ENCODE results near the gene UNC45A. TPM values are rescaled to one million over a fixed set of nuclear protein-coding genes. Genes with fewer than 3 reads are reported as not detected.

UNC45A gene
- total and polyA plus RNA-seq, 2 of the 13 experiments (the other 11 are each of a cell fraction or from before 2014, with no cell fraction given) = 33.8 to 39.7 TPM

- 1% methylated on average over 14 of the region's 52 CpGs for WGBS (ENCODE audit: low lambda C conversion rate)
- Histone ChIP-seq H3K4me1 (ENCODE audit: insufficient read depth, low read length) (peaks cover 62% of the 10 kb centered on the region), H3K36me3 (replicated peaks in 1 of 2; ENCODE audit: control insufficient read depth in 1 of 2, insufficient read depth in 2 of 2, low read length in 2 of 2) (no peaks in the 10 kb centered on the region), H4K20me1 (ENCODE audit: insufficient read depth, low read length) (no peaks in the 10 kb centered on the region), H3K27ac (ENCODE audit: extremely low read length, insufficient read depth, low read length) (peak within 1 kb of the TSS; percentile 96), H2AFZ (ENCODE audit: low read length) (peak within 1 kb of the TSS; percentile 56), H3K9me3 (ENCODE audit: low read length) (no peaks in the 10 kb centered on the region), H3K79me2 (ENCODE audit: insufficient read depth, low read length) (peaks cover 6% of the 10 kb centered on the region), H3K4me3 (replicated peaks in 1 of 3; ENCODE audit: insufficient read depth in 1 of 3, low read depth in 2 of 3, low read length in 3 of 3) (peak within 1 kb of the TSS; percentile 67 to 91 (median 87)), H3K4me2 (ENCODE audit: low read depth, low read length) (peak within 1 kb of the TSS; percentile 89), H3K27me3 (ENCODE audit: control insufficient read depth in 1 of 2, insufficient read depth in 2 of 2, low read length in 2 of 2) (no peaks in the 10 kb centered on the region; a peak in 2 of 5 replicates), H3K9ac (ENCODE audit: insufficient read depth, low read depth, low read length) (peak within 1 kb of the TSS; percentile 88)
- intact Hi-C loops (cut with micrococcal nuclease; ENCODE audit: unreplicated experiment) = loop anchor here (5.0 to 10.0 kb wide), 4 partner anchors 45 to 120 kb away; partner anchors contain the start of gene PRC1
- peak; percentile 48 for FAIRE-seq
- ChIA-PET POLR2A (interaction anchor here (0.6 to 4.5 kb wide), 19 partner anchors 10 to 740 kb away, joined by 3 to 45 read pairs (median 4); partner anchors contain the start of genes MAN2A2, PRC1, RCCD1 and VPS33B), CTCF (ENCODE audit: low intra/inter-chr PET ratio, low total read pairs) (interaction anchor here (0.8 to 1.4 kb wide), 3 partner anchors 28 to 101 kb away, joined by 3 to 4 read pairs (median 3); no protein-coding TSS in a partner anchor)
- no TSS peak for BruUV-seq (replicated peaks)
- in situ Hi-C loops (cut with HindIII; ENCODE audit: extremely low pct_ligation_motif_present, low pct_unique_long_range_greater_than_20kb) = loop anchor here (25.0 kb wide), 1 partner anchor 330 kb away; no protein-coding TSS in a partner anchor
- DNase-seq (ENCODE audit: low spot score) = peak; percentile 86
- ATAC-seq = peak; percentile 69
- TF ChIP-seq CREBL2 (CRISPR knock-in tag; IDR thresholded peaks at IDR 0.05; ENCODE audit: borderline replicate concordance) (no peak), NBN (conservative IDR thresholded peaks at IDR 0.05) (no peak), CAMTA2 (CRISPR knock-in tag; IDR thresholded peaks at IDR 0.05; ENCODE audit: borderline replicate concordance) (peak; percentile 95), DR1 (CRISPR knock-in tag; IDR thresholded peaks at IDR 0.05) (peak; percentile 57; the same call in 1 of the 2 replicates), KAT2B (IDR thresholded peaks at IDR 0.05; ENCODE audit: borderline replicate concordance, low read depth, low read length) (no peak), U2AF1 (optimal IDR thresholded peaks at IDR 0.05; ENCODE audit: low read depth, low read length) (no peak), PRDM10 (CRISPR knock-in tag; IDR thresholded peaks at IDR 0.05; ENCODE audit: low read depth) (0 out of 2 replicates have a peak, but pooled peaks have one; percentile 31), GLMP (CRISPR knock-in tag; IDR thresholded peaks at IDR 0.05; ENCODE audit: borderline replicate concordance) (no peak), ZNF460 (CRISPR knock-in tag; IDR thresholded peaks at IDR 0.05; ENCODE audit: borderline replicate concordance) (no peak), MTA3 (CRISPR knock-in tag; IDR thresholded peaks at IDR 0.05) (no peak), ZFX (CRISPR knock-in tag; IDR thresholded peaks at IDR 0.05; ENCODE audit: low read depth) (peak; percentile 92), ZNF441 (CRISPR knock-in tag; IDR thresholded peaks at IDR 0.05; ENCODE audit: borderline replicate concordance) (no peak), NFE2L1 (CRISPR knock-in tag; IDR thresholded peaks at IDR 0.05; ENCODE audit: borderline replicate concordance) (no peak), KLF6 (CRISPR knock-in tag; IDR thresholded peaks at IDR 0.05) (no peak; the same call in 1 of the 2 replicates)
- TF ChIP-seq, protein P1, sequence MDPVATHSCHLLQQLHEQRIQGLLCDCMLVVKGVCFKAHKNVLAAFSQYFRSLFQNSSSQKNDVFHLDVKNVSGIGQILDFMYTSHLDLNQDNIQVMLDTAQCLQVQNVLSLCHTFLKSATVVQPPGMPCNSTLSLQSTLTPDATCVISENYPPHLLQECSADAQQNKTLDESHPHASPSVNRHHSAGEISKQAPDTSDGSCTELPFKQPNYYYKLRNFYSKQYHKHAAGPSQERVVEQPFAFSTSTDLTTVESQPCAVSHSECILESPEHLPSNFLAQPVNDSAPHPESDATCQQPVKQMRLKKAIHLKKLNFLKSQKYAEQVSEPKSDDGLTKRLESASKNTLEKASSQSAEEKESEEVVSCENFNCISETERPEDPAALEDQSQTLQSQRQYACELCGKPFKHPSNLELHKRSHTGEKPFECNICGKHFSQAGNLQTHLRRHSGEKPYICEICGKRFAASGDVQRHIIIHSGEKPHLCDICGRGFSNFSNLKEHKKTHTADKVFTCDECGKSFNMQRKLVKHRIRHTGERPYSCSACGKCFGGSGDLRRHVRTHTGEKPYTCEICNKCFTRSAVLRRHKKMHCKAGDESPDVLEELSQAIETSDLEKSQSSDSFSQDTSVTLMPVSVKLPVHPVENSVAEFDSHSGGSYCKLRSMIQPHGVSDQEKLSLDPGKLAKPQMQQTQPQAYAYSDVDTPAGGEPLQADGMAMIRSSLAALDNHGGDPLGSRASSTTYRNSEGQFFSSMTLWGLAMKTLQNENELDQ (CRISPR knock-in tag; IDR thresholded peaks at IDR 0.05; ENCODE audit: borderline replicate concordance) = no peak
These were observed 3.0 kb upstream of the UNC45A start, which contains the start of gene HDDC3 for GRCh38 chr15:90931828-90932659. HDDC3 (minus strand) TSS chr15:90932549; CDS start chr15:90932540, 9 bp downstream.

Measured in HepG2 (cell line).